GM12891 (cell line): ENCODE measurements around the gene CCR2.
A peak's percentile ranks its signal among the peaks of the same experiment; 100 is the strongest.
"Not testable (repeated sequence)": the region's sequence is repeated elsewhere in the genome, so short reads cannot be mapped to it uniquely, and the experiment has no call there.

Experiments used
- DNase-seq: peaks from one replicate; pipeline ENCODE4 v3.0.0; 2011; ENCODE audit warnings: low spot score; ENCODE audit not compliant: insufficient read length
- FAIRE-seq: peaks from 2 replicates; lab custom pipeline; 2011; peaks lifted over from hg19 to GRCh38; lab: Jason Lieb, UNC
- PAX5 ChIP-seq: IDR thresholded peaks from 2 replicates; pipeline ENCODE4 v1.6.1; 2011; ENCODE audit warnings: low read length, moderate library complexity, mild to moderate bottlenecking; ENCODE audit not compliant: insufficient read depth, severe bottlenecking
- POLR2A ChIP-seq: IDR thresholded peaks from 2 replicates; pipeline ENCODE4 v1.6.1; 2011; ENCODE audit warnings: low read depth, low read length, control low read depth
- POLR2AphosphoS5 ChIP-seq: IDR thresholded peaks from 2 replicates; pipeline ENCODE4 v1.6.1; 2011; ENCODE audit warnings: low read depth, low read length, control low read depth
- POU2F2 ChIP-seq: IDR thresholded peaks from 2 replicates; pipeline ENCODE4 v1.6.1; 2011; ENCODE audit warnings: low read depth, mild to moderate bottlenecking, control low read depth, low read length, moderate library complexity
- SPI1 ChIP-seq: IDR thresholded peaks from 2 replicates; pipeline ENCODE4 v1.6.1; 2011; ENCODE audit warnings: low read depth, low read length, control low read depth
- TAF1 ChIP-seq: IDR thresholded peaks from 2 replicates; pipeline ENCODE4 v1.6.1; 2011; ENCODE audit warnings: low read depth, low read length, control low read depth

The CCR2 gene

GRCh38 chr3:46389306-46389705, 35.4 kb downstream of the CCR2 start:
- DNase-seq (no peak), FAIRE-seq (no peak)
- TF ChIP-seq PAX5, result no peak

- DNase-seq, FAIRE-seq: not testable (repeated sequence)
Observed at GRCh38 chr3:46391526-46391925, 37.6 kb downstream of the CCR2 start.

- DNase-seq (no peak), FAIRE-seq (no peak)
- TF ChIP-seq TAF1 (no peak), POLR2A (no peak), POU2F2 (no peak), PAX5 (no peak), SPI1 (no peak), POLR2AphosphoS5 (no peak)
Observed at GRCh38 chr3:46393011-46393410, 39.1 kb downstream of the CCR2 start.

GRCh38 chr3:46393554-46394434, 39.9 kb downstream of the CCR2 start:
- no peak for TF ChIP-seq SPI1
- TF ChIP-seq POLR2AphosphoS5, result no peak
- no peak for TF ChIP-seq TAF1
- TF ChIP-seq PAX5, result no peak
- TF ChIP-seq POLR2A, result no peak
- no peak for TF ChIP-seq POU2F2
- no peak for DNase-seq

GRCh38 chr3:46395210-46395661, 41.3 kb downstream of the CCR2 start:
- no peak for DNase-seq
- FAIRE-seq, result peak; percentile 52

More at GRCh38 chr3:46393554-46394434, 39.9 kb downstream of the CCR2 start:
- peak; percentile 82 for FAIRE-seq

GRCh38 chr3:46395766-46396530, 42.0 kb downstream of the CCR2 start:
- TF ChIP-seq POU2F2 (no peak), PAX5 (no peak), TAF1 (no peak), POLR2A (no peak), SPI1 (no peak), POLR2AphosphoS5 (no peak)
- no peak for DNase-seq
- FAIRE-seq, result peak; percentile 63

More at GRCh38 chr3:46395210-46395661, 41.3 kb downstream of the CCR2 start:
- no peak for TF ChIP-seq POU2F2
- no peak for TF ChIP-seq POLR2A
- TF ChIP-seq POLR2AphosphoS5, result no peak
- TF ChIP-seq SPI1, result no peak
- no peak for TF ChIP-seq TAF1

- FAIRE-seq (no peak), DNase-seq (no peak)
- TF ChIP-seq SPI1 (no peak), POU2F2 (no peak), TAF1 (no peak)
Observed at GRCh38 chr3:46397111-46397510, 43.2 kb downstream of the CCR2 start.

GRCh38 chr3:46398186-46398955, 44.5 kb downstream of the CCR2 start:
- TF ChIP-seq POLR2A (no peak), TAF1 (no peak), POU2F2 (no peak), PAX5 (no peak), POLR2AphosphoS5 (no peak), SPI1 (no peak)
- no peak for DNase-seq
- FAIRE-seq, result no peak

GRCh38 chr3:46399098-46399497, 45.2 kb downstream of the CCR2 start:
- TF ChIP-seq POLR2A (no peak), PAX5 (no peak), TAF1 (no peak), POU2F2 (no peak), POLR2AphosphoS5 (no peak), SPI1 (no peak)
- FAIRE-seq (no peak), DNase-seq (no peak)
